Fibroblast of villous mesenchyme (primary cell): Measurements from ENCODE around the gene DNASE1L1. TPM values are rescaled to one million over a fixed set of nuclear protein-coding genes. Genes with fewer than 3 reads are reported as not detected.
A peak's percentile ranks its signal among the peaks of the same experiment; 100 is the strongest.

Source experiments
- DNase-seq: peaks from one replicate; pipeline ENCODE4 v3.0.0-alpha.2; 2010; ENCODE audit warnings: low read depth
- H3K4me3 ChIP-seq: 2 replicates; pipeline ENCODE4 v1.5.1; 2011; ENCODE audit warnings: low read depth, mild to moderate bottlenecking, low read length
- CTCF ChIP-seq: IDR thresholded peaks from 2 replicates; pipeline ENCODE4 v1.5.1; 2012; ENCODE audit warnings: low read depth, mild to moderate bottlenecking, low read length; ENCODE audit not compliant: insufficient read depth
- total RNA-seq: library from RNA; depleted of rRNA; stranded (reverse); fragments of >200 nt; gene quantifications from 2 replicates; pipeline ENCODE4 v1.2.3, GENCODE V29; 2012

The DNASE1L1 gene
- total RNA-seq, 1 donor = 53.5 TPM

GRCh38 chrX:154448484-154448883 lies 39.4 kb upstream of the DNASE1L1 start:
- DNase-seq = no peak
- TF ChIP-seq CTCF = no peak
- no peak overlapping the region for H3K4me3 ChIP-seq

GRCh38 chrX:154446430-154446829 lies 37.4 kb upstream of the DNASE1L1 start:
- TF ChIP-seq CTCF = no peak
- no peak overlapping the region for H3K4me3 ChIP-seq

GRCh38 chrX:154445776-154446175 lies 36.7 kb upstream of the DNASE1L1 start:
- DNase-seq = no peak
- no peak for TF ChIP-seq CTCF
- no peak overlapping the region for H3K4me3 ChIP-seq

More at GRCh38 chrX:154446430-154446829, 37.4 kb upstream of the DNASE1L1 start:
- no peak for DNase-seq

- TF ChIP-seq CTCF = no peak
- no peak for DNase-seq
- H3K4me3 ChIP-seq = peak overlapping the region; percentile 66
Measured at GRCh38 chrX:154444755-154445246, 35.7 kb upstream of the DNASE1L1 start.

- peak within 1 kb of the TSS; percentile 66 for H3K4me3 ChIP-seq
- peak; percentile 65 for DNase-seq
- TF ChIP-seq CTCF = no peak
Measured at GRCh38 chrX:154443992-154444754, 35.1 kb upstream of the DNASE1L1 start, which contains the start of gene FAM50A. Gene FAM50A, plus strand, starts transcription at chrX:154444141. Its CDS starts 95 bp downstream, at chrX:154444236.

- H3K4me3 ChIP-seq = peak overlapping the region; percentile 44
- TF ChIP-seq CTCF = no peak
- DNase-seq = peak; percentile 5
Measured at GRCh38 chrX:154443479-154443910, 34.4 kb upstream of the DNASE1L1 start.
